Measurements from ENCODE around the gene LAMTOR5.
"Not testable (repeated sequence)": the region's sequence is repeated elsewhere in the genome, so short reads cannot be mapped to it uniquely, and the experiment has no call there.

LAMTOR5 gene

GRCh38 chr1:110439873-110440272, 32.4 kb upstream of the LAMTOR5 start:
- not testable (repeated sequence) for H3K36me3 ChIP-seq (ENCODE audit: control insufficient read depth, insufficient read depth, low read length); H3K4me1 ChIP-seq (ENCODE audit: control insufficient read depth, insufficient read depth, low read length); H3K9ac ChIP-seq (ENCODE audit: low read length); H3K4me3 ChIP-seq (ENCODE audit: low read length); H3K27ac ChIP-seq (ENCODE audit: low read depth, low read length); H3K27me3 ChIP-seq (ENCODE audit: control insufficient read depth, insufficient read depth, low read length)

GRCh38 chr1:110438893-110439292, 31.4 kb upstream of the LAMTOR5 start:
- no peak overlapping the region for H3K27ac ChIP-seq (ENCODE audit: low read depth, low read length)
- H3K9ac ChIP-seq (ENCODE audit: low read length) = no peak overlapping the region
- no peak overlapping the region for H3K4me3 ChIP-seq (ENCODE audit: low read length)

GRCh38 chr1:110437645-110438299, 30.3 kb upstream of the LAMTOR5 start:
- not testable (repeated sequence) for H3K36me3 ChIP-seq (ENCODE audit: control insufficient read depth, insufficient read depth, low read length); H3K27me3 ChIP-seq (ENCODE audit: control insufficient read depth, insufficient read depth, low read length); H3K4me3 ChIP-seq (ENCODE audit: low read length); H3K27ac ChIP-seq (ENCODE audit: low read depth, low read length); H3K9ac ChIP-seq (ENCODE audit: low read length); H3K4me1 ChIP-seq (ENCODE audit: control insufficient read depth, insufficient read depth, low read length)

More at GRCh38 chr1:110438893-110439292, 31.4 kb upstream of the LAMTOR5 start:
- Histone ChIP-seq H3K4me1 (ENCODE audit: control insufficient read depth, insufficient read depth, low read length) (no peaks in the 10 kb centered on the region), H3K27me3 (ENCODE audit: control insufficient read depth, insufficient read depth, low read length) (no peaks in the 10 kb centered on the region), H3K36me3 (ENCODE audit: control insufficient read depth, insufficient read depth, low read length) (no peaks in the 10 kb centered on the region)

- Histone ChIP-seq H3K4me1 (ENCODE audit: control insufficient read depth, insufficient read depth, low read length) (no peaks in the 10 kb centered on the region), H3K27ac (ENCODE audit: low read depth, low read length) (no peak overlapping the region), H3K4me3 (ENCODE audit: low read length) (no peak overlapping the region), H3K36me3 (ENCODE audit: control insufficient read depth, insufficient read depth, low read length) (no peaks in the 10 kb centered on the region), H3K9ac (ENCODE audit: low read length) (no peak overlapping the region), H3K27me3 (ENCODE audit: control insufficient read depth, insufficient read depth, low read length) (no peaks in the 10 kb centered on the region)
Measured at GRCh38 chr1:110436635-110437034, 29.1 kb upstream of the LAMTOR5 start.

- Histone ChIP-seq H3K4me1 (ENCODE audit: control insufficient read depth, insufficient read depth, low read length) (no peaks in the 10 kb centered on the region), H3K9ac (ENCODE audit: low read length) (no peak overlapping the region), H3K27me3 (ENCODE audit: control insufficient read depth, insufficient read depth, low read length) (no peaks in the 10 kb centered on the region), H3K4me3 (ENCODE audit: low read length) (no peak overlapping the region), H3K36me3 (ENCODE audit: control insufficient read depth, insufficient read depth, low read length) (no peaks in the 10 kb centered on the region), H3K27ac (ENCODE audit: low read depth, low read length) (no peak overlapping the region)
Measured at GRCh38 chr1:110434946-110435345, 27.5 kb upstream of the LAMTOR5 start.

- no peaks in the 10 kb centered on the region for H3K36me3 ChIP-seq (ENCODE audit: control insufficient read depth, insufficient read depth, low read length)
- no peak overlapping the region for H3K27ac ChIP-seq (ENCODE audit: low read depth, low read length)
- no peaks in the 10 kb centered on the region for H3K27me3 ChIP-seq (ENCODE audit: control insufficient read depth, insufficient read depth, low read length)
- H3K4me3 ChIP-seq (ENCODE audit: low read length) = no peak overlapping the region
- no peak overlapping the region for H3K9ac ChIP-seq (ENCODE audit: low read length)
- H3K4me1 ChIP-seq (ENCODE audit: control insufficient read depth, insufficient read depth, low read length) = no peaks in the 10 kb centered on the region
Measured at GRCh38 chr1:110433803-110434202, 26.3 kb upstream of the LAMTOR5 start.

GRCh38 chr1:110433213-110433612, 25.7 kb upstream of the LAMTOR5 start:
- Histone ChIP-seq H3K9ac (ENCODE audit: low read length) (no peak overlapping the region), H3K27me3 (ENCODE audit: control insufficient read depth, insufficient read depth, low read length) (no peaks in the 10 kb centered on the region), H3K4me3 (ENCODE audit: low read length) (no peak overlapping the region), H3K4me1 (ENCODE audit: control insufficient read depth, insufficient read depth, low read length) (no peaks in the 10 kb centered on the region), H3K36me3 (ENCODE audit: control insufficient read depth, insufficient read depth, low read length) (no peaks in the 10 kb centered on the region), H3K27ac (ENCODE audit: low read depth, low read length) (no peak overlapping the region)

- no peaks in the 10 kb centered on the region for H3K4me1 ChIP-seq (ENCODE audit: control insufficient read depth, insufficient read depth, low read length)
- H3K27me3 ChIP-seq (ENCODE audit: control insufficient read depth, insufficient read depth, low read length) = no peaks in the 10 kb centered on the region
- no peaks in the 10 kb centered on the region for H3K36me3 ChIP-seq (ENCODE audit: control insufficient read depth, insufficient read depth, low read length)
- no peak overlapping the region for H3K4me3 ChIP-seq (ENCODE audit: low read length)
- no peak overlapping the region for H3K9ac ChIP-seq (ENCODE audit: low read length)
- H3K27ac ChIP-seq (ENCODE audit: low read depth, low read length) = no peak overlapping the region
Measured at GRCh38 chr1:110430901-110431300, 23.4 kb upstream of the LAMTOR5 start.

GRCh38 chr1:110430366-110430765, 22.9 kb upstream of the LAMTOR5 start:
- no peak overlapping the region for H3K27ac ChIP-seq (ENCODE audit: low read depth, low read length)
- H3K36me3 ChIP-seq (ENCODE audit: control insufficient read depth, insufficient read depth, low read length) = no peaks in the 10 kb centered on the region
- H3K9ac ChIP-seq (ENCODE audit: low read length) = no peak overlapping the region
- no peak overlapping the region for H3K4me3 ChIP-seq (ENCODE audit: low read length)
- no peaks in the 10 kb centered on the region for H3K4me1 ChIP-seq (ENCODE audit: control insufficient read depth, insufficient read depth, low read length)
- H3K27me3 ChIP-seq (ENCODE audit: control insufficient read depth, insufficient read depth, low read length) = no peaks in the 10 kb centered on the region

GRCh38 chr1:110428946-110429345, 21.5 kb upstream of the LAMTOR5 start:
- no peaks in the 10 kb centered on the region for H3K27me3 ChIP-seq (ENCODE audit: control insufficient read depth, insufficient read depth, low read length)
- H3K36me3 ChIP-seq (ENCODE audit: control insufficient read depth, insufficient read depth, low read length) = no peaks in the 10 kb centered on the region
- no peak overlapping the region for H3K4me3 ChIP-seq (ENCODE audit: low read length)
- H3K4me1 ChIP-seq (ENCODE audit: control insufficient read depth, insufficient read depth, low read length) = no peaks in the 10 kb centered on the region
- no peak overlapping the region for H3K9ac ChIP-seq (ENCODE audit: low read length)
- H3K27ac ChIP-seq (ENCODE audit: low read depth, low read length) = no peak overlapping the region

GRCh38 chr1:110426854-110427253, 19.4 kb upstream of the LAMTOR5 start:
- Histone ChIP-seq H3K4me1 (ENCODE audit: control insufficient read depth, insufficient read depth, low read length) (no peaks in the 10 kb centered on the region), H3K27ac (ENCODE audit: low read depth, low read length) (no peak overlapping the region), H3K9ac (ENCODE audit: low read length) (no peak overlapping the region)

GRCh38 chr1:110425612-110426152, 18.2 kb upstream of the LAMTOR5 start:
- Histone ChIP-seq H3K27me3 (ENCODE audit: control insufficient read depth, insufficient read depth, low read length) (no peaks in the 10 kb centered on the region), H3K27ac (ENCODE audit: low read depth, low read length) (no peak overlapping the region), H3K4me3 (ENCODE audit: low read length) (no peak overlapping the region), H3K9ac (ENCODE audit: low read length) (no peak overlapping the region), H3K36me3 (ENCODE audit: control insufficient read depth, insufficient read depth, low read length) (no peaks in the 10 kb centered on the region), H3K4me1 (ENCODE audit: control insufficient read depth, insufficient read depth, low read length) (no peaks in the 10 kb centered on the region)

More at GRCh38 chr1:110426854-110427253, 19.4 kb upstream of the LAMTOR5 start:
- H3K4me3 ChIP-seq (ENCODE audit: low read length) = no peak overlapping the region
- H3K36me3 ChIP-seq (ENCODE audit: control insufficient read depth, insufficient read depth, low read length) = no peaks in the 10 kb centered on the region
- no peaks in the 10 kb centered on the region for H3K27me3 ChIP-seq (ENCODE audit: control insufficient read depth, insufficient read depth, low read length)

All from rectal smooth muscle tissue (tissue), 1 donor.